NCI-H1436 treated with DMSO at 0.1 percent for 48 hours (cell line): ENCODE data around the gene INTS7.

Experiments used
- DNase-seq: peaks from one replicate; lab custom pipeline; 2025; lab: John Stamatoyannopoulos, UW

The INTS7 gene

DNA sequence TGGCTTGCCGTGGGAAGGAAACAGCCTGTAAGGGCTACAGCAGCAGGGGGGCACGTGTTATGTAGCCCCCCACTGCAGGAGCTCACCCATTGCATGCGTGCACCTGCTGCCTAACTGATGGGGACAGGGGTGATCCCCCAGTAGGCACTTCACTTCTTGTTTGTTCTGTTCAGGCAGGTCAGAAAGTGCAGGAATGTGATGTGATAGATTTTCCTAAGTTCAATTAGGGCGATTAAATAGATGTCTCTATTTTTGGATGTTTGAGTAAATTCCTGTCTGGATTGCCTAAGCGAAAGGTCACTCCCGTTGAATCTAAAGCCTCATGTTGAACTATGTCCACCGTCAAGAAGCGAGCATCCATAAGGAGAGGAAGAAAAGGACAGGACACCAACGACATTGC is 126.0 kb downstream of the INTS7 start:
- DNase-seq = no peak

DNA sequence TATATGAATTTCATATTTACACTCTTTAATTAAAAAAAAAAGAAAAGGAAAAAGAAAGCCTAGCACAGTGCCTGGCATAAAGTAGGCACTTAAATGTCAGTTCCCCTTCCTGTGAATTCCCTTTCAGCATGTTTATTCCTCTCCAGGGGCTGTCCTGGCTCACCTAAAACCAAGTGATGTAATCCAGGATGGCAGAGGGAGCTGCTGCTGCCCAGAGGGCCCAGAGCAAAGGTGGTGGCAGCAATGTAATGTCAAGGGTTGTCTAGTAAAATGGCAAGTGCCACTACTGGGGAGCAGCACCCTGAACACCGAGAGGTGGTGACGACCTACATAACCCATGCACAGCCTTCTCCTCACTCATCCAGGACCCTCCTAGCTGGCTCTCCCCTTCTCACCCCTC is 126.4 kb downstream of the INTS7 start:
- DNase-seq = no peak

DNA sequence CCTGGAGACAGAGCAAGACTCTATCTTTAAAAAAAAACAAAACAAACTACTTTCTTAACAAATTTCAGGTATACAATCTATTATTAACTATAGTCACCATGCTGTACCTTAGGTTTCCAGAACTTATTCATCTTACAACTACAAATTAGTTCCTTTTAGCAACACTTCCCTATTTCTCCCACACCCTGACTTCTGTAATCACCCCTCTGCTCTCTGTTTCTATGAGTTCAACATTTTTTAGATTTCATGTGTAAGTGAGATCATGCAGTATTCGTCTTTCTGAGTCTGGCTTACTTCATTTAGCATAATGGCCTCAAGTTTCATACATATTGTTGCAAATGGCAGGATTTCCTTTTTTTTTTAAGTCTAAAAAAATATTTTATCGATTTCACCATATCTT is 126.9 kb downstream of the INTS7 start:
- no peak for DNase-seq

DNA sequence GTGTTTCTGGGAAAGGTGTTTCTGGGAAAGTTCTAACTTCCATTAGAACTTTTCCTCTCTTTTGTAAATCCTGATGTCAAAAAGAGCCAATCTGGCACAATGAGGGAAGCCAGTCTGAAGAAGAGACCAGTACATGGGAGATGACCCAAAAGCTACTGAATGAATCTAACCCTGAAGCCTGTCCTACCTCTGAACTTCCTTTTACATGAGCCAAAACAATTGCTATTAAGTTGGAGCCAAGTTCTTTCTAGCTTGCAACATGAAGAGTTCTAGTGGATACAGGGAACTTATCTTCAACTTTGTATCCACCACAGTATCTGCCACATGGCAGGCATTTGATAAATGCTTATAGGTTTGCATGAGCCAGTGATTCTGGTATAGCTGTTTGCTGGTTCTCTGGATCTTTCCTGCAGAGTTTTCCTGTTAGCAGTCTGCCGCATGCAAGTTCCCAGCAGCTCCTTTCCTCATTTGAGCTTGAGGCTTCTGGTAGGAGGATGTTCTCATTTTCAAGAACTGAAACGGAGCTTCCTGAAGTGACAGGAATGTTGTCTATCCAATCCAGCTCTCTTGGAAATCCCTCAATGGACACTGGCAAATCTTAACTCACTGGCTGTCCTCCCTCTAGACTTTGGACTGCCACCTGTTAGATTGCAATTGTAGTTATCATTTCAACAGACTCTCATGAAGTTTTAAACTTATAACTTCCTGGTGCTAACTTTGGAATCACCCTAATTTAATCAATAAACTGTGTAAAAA is 131.7 kb downstream of the INTS7 start:
- no peak for DNase-seq

DNA sequence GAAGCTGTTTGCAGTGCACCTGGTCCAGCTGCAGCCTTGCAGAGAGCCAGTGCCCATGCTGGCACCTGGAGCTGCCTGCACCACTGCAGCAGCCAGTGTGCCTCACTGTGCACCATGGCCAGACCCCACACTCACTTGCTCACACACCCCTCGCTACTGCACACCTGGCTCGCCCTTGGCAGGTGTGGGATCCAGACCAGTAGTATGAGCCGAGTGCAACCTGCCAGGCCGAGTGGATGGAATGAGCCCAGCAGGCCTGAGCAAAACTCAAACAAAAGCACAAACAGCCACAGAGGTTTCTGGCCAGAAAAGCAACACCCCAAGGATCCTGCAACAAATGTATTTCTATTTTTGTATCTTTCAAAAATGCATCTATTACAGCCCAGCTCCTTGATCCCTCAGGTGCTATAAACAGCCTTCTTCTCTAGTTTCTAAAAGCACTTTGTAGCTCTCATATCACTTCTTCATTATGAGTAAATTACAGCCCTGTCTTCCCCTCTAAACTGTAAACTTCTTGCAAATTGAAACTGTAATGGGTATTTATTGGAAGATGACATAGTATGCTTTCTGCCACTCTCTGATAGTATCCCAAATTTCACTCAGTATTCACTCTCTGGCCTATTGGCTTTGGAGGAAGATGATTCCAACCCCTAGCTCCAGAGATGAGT is 132.6 kb downstream of the INTS7 start:
- no peak for DNase-seq

DNA sequence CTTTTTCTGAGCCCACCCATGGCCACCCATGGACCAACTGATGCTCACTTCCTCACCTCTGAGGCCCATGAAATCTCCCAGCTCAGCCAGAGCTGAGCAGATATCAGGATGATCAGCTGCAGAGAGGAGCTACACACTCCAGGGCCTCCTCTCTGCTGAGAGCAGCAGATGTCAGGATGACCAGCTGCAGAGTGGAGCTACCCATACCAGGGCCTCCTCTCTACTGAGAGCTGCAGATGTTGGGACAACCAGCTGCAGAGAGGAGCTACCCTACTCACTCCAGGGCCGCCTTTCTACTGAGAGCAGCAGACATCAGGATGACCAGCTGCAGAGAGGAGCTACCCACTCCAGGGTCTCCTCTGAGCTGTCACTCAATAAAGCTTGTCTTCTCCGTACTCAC is 133.4 kb downstream of the INTS7 start:
- DNase-seq = no peak

DNA sequence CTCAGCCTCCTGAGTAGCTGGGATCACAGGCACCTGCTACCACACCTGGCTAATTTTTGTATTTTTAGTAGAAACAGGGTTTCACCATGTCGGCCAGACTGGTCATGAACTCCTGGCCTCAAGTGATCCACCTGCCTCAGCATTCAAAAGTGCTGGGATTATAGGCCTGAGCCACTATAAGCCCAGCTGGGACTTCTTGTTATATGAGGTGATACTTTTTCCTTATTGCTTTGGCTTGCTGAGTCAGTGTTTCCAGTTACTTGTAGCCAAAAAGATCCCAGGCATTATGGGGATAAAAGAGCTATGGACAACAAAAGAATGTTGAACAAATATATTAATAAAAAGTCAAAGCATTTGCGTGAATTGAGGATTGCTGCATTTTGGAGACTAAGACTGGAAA is 134.9 kb downstream of the INTS7 start:
- DNase-seq = no peak

DNA sequence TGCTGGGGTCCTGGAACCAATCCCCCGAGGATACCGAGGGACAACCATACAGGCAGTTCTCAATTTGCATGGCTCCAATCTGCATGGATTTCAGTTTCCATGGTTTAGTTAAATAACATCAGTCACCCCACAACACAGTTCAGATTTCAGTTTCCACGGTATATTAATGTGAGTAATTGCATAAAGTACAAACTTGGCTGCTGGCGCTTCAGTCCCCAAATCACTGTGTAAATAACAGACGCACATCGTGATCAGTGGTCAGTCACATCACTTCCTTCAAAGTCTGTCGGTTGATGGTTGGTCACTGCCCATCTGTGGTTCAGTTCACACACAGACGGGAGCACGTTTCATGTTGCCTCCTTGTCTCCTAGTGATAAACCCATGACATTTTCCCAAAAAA is 138.4 kb downstream of the INTS7 start:
- DNase-seq = no peak

DNA sequence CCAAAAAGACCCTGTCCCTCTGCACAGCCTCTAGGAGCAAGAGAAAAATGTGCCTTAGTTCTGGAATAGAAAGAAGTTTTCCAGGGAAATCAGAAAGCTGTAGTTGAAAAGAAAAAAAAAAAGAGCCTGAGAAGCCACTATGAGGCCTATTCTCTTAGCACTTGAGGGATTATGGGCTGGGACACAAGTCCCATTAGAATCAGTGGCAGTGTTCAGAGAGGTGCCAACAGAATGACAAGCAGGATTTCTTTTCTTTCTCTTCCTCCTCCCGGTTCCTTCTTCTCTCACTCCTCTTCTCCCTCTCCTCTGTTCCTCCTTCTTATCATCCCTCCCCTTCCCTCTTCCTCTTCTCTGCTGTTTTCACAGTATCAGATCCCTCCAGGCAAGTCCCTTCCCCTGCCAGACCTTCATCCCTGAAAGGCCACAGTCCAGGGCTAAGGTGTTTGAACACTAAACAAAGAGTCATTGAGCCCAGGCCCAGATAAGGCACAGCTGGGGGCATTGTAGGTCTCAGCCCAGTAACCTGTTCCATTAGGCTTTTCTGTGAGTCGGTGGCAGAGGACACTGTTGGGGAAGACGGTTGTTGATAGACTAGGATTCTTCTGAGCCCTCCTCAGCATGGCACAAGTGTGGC is 140.1 kb downstream of the INTS7 start:
- DNase-seq = no peak

DNA sequence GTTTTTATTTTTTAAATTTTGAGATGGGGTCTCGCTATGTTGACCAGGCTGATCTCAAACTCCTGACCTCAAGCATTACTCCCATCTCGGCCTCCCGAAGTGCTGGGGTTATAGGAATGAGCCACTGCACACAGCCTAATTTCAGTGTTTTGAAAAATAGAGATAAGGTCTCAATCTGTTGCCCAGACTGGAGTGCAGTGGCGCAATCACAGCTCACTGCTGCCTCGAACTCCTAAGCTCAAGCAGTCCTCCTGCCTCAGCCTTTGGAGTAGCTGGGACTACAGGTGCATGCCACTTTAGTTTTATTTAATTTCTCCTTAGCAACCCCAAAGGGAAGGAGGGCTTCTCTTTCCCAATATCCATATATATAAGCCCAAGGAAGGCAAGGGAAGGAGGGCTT is 141.0 kb downstream of the INTS7 start:
- DNase-seq = no peak

DNA sequence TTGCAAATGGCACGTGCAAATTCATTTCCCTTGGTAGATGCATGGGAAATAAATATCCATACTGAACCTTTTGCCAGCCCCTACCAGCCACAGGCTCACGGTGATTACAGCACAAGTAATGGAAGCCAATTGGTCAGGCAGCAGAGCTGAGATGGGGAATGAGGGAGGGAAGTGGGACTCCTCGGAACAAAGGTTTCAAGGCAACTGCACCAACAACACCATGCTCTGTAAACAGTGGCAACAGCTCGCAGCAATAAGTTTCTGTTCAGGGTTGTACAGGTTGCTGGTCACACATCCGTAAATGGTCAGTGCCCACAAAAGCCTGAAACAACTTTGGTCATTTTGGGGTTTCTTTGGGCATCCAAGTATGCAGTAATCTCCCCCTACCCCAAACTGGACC is 142.1 kb downstream of the INTS7 start:
- no peak for DNase-seq

DNA sequence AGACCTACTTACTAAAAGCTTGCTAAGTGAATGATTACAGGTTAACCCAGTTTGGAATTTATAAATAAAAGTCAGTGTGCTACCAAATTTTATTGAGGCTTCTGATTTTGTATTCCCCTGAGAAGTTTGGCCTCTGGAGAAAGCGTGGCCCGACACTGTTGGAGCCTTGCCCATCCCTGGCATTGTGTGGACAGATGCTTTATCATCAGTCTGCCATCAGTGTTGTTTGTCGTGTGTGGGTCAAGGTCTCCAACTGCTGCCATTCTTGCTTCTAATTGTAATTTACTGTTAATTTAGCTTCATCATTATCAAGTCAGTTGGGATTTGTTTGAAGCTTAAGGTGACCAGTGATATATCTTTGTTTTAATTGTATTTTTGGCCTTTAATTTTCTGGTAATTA is 142.8 kb downstream of the INTS7 start:
- no peak for DNase-seq

DNA sequence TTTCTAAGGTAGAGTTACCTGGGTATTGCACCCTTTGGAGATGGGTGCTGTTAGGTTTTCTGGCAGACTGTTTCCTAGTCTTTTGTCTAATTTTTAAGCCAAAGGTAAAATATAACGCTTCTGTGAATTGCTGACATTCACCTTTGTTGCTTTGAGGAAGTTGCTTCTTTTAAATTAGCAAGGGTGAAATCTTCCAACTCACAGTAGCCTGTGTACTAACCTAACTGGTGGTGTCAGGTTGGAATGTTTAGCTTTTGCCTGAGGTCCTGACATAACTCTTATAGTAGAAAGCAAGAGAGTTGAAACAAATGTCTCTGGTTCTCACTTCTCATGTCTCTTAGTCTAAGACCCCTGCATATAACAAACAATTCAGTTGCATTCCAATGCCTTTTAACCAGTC is 143.6 kb downstream of the INTS7 start:
- no peak for DNase-seq
